HG03575 (cell line): ENCODE measurements around the gene IMP3.
A peak's percentile ranks its signal among the peaks of the same experiment; 100 is the strongest.
"Not testable (repeated sequence)": the region's sequence is repeated elsewhere in the genome, so short reads cannot be mapped to it uniquely, and the experiment has no call there.

ENCODE experiments used
- ATAC-seq: cut with Tn5 transposase; IDR thresholded peaks from one replicate; pipeline ENCODE4 v1.9.1; 2021; ENCODE audit not compliant: unreplicated experiment, insufficient number of reproducible peaks, low FRiP score; ENCODE audit errors: extremely low read depth

IMP3 gene

GRCh38 chr15:75639709-75640482, at the start of gene IMP3:
IMP3 (minus strand) TSS chr15:75640224; CDS start chr15:75640168, 56 bp downstream.
- ATAC-seq, result peak; percentile 61

GRCh38 chr15:75689429-75689828, 49.4 kb upstream of the IMP3 start:
- not testable (repeated sequence) for ATAC-seq

- ATAC-seq, result no peak
These were observed 48.8 kb upstream of the IMP3 start for GRCh38 chr15:75688831-75689230.

GRCh38 chr15:75688278-75688557, 48.2 kb upstream of the IMP3 start:
- ATAC-seq, result no peak

GRCh38 chr15:75687486-75688277, 47.7 kb upstream of the IMP3 start:
- ATAC-seq, result no peak

- ATAC-seq, result not testable (repeated sequence)
These were observed 46.2 kb upstream of the IMP3 start for GRCh38 chr15:75686212-75686642.

- no peak for ATAC-seq
These were observed 45.2 kb upstream of the IMP3 start for GRCh38 chr15:75685195-75685594.

GRCh38 chr15:75684648-75685047, 44.6 kb upstream of the IMP3 start:
- ATAC-seq, result no peak

GRCh38 chr15:75683646-75684312, 43.8 kb upstream of the IMP3 start:
- not testable (repeated sequence) for ATAC-seq

- no peak for ATAC-seq
These were observed 42.4 kb upstream of the IMP3 start for GRCh38 chr15:75682181-75683135.

- no peak for ATAC-seq
These were observed 40.2 kb upstream of the IMP3 start for GRCh38 chr15:75680007-75680789.

GRCh38 chr15:75678324-75678690, 38.3 kb upstream of the IMP3 start:
- ATAC-seq, result not testable (repeated sequence)

- no peak for ATAC-seq
These were observed 37.7 kb upstream of the IMP3 start for GRCh38 chr15:75677465-75678323.

GRCh38 chr15:75676688-75677464, 36.9 kb upstream of the IMP3 start:
- ATAC-seq, result no peak

- ATAC-seq, result no peak
These were observed 35.8 kb upstream of the IMP3 start for GRCh38 chr15:75675579-75676404.

GRCh38 chr15:75674366-75674765, 34.3 kb upstream of the IMP3 start:
- ATAC-seq, result no peak
